HepG2 (cell line): ENCODE data around the gene MMP25. TPM values are rescaled to one million over a fixed set of nuclear protein-coding genes. Genes with fewer than 3 reads are reported as not detected.
A peak's percentile ranks its signal among the peaks of the same experiment; 100 is the strongest.

ENCODE experiments used
- ATAC-seq: fragments of 200-7000 bp; cut with Tn5 transposase; 3 replicates; pipeline ENCODE4 v1.9.1; 2020; ENCODE audit warnings: mild to moderate bottlenecking, moderate library complexity
- BruUV-seq: library from RNA; stranded (reverse); fragments of 400-500 nt; replicated peaks from 2 replicates; lab custom pipeline; 2021; lab: Mats Ljungman, UMichigan
- CTCF ChIA-PET: fragments of 300-600 bp; formaldehyde crosslinking; extraction: SDS; loops from one replicate; lab custom pipeline; 2021; ENCODE audit warnings: low total read pairs, inconsistent platforms, low intra/inter-chr PET ratio; lab: Yijun Ruan, JAX
- POLR2A ChIA-PET: fragments of 350-600 bp; sonication (Branson Sonifier 250); formaldehyde crosslinking; loops from one replicate; lab custom pipeline; 2020; ENCODE audit warnings: antibody characterized with exemption, inconsistent platforms; lab: Yijun Ruan, JAX
- DNase-seq: peaks from one replicate; pipeline ENCODE4 v3.0.0-alpha.2; 2015; ENCODE audit warnings: low spot score
- FAIRE-seq: peaks from 3 replicates; lab custom pipeline; 2011; peaks lifted over from hg19 to GRCh38; lab: Jason Lieb, UNC
- H2AFZ ChIP-seq: one replicate; pipeline ENCODE4 v1.6.1; 2011; ENCODE audit warnings: low read length, inconsistent platforms
- H3K27ac ChIP-seq: fragments of 300-600 bp; 3 replicates; pipeline ENCODE4 v1.8.0; 2011; ENCODE audit warnings: mixed run types, mild to moderate bottlenecking, mixed read lengths, low read length, inconsistent platforms; ENCODE audit not compliant: insufficient read depth; ENCODE audit errors: extremely low read length
- H3K27me3 ChIP-seq, 2 experiments: fragments of 200-600 bp in 1 of 2; 2 replicates in 1 of 2; 3 replicates in 1 of 2; pipeline versions ENCODE4 v1.6.0 to v1.8.0; 2011; ENCODE audit warnings: low read length in 2 of 2, mild to moderate bottlenecking in 2 of 2, moderate library complexity in 2 of 2, inconsistent platforms in 1 of 2; ENCODE audit not compliant: insufficient read depth in 2 of 2, control insufficient read depth in 1 of 2
- H3K36me3 ChIP-seq, 2 experiments: fragments of 200-600 bp in 1 of 2; replicated peaks in 1 of 2; 2 replicates in 1 of 2; 3 replicates in 1 of 2; pipeline versions ENCODE4 v1.5.1 to v1.8.0; 2011; ENCODE audit warnings: low read length in 2 of 2, inconsistent platforms in 1 of 2; ENCODE audit not compliant: insufficient read depth in 2 of 2, control insufficient read depth in 1 of 2
- H3K4me1 ChIP-seq: 2 replicates; pipeline ENCODE4 v1.5.1; 2012; ENCODE audit warnings: low read length, inconsistent platforms; ENCODE audit not compliant: insufficient read depth
- H3K4me2 ChIP-seq: 2 replicates; pipeline ENCODE4 v1.6.0; 2011; ENCODE audit warnings: low read depth, low read length, inconsistent platforms
- H3K4me3 ChIP-seq, 3 experiments: fragments of 200-600 bp in 1 of 3; sonication (generic), shearing (Covaris generic) in 1 of 3; replicated peaks in 1 of 3; 2 replicates each; pipeline ENCODE4 v1.5.1; 2011 to 2016; ENCODE audit warnings: low read length in 3 of 3, inconsistent platforms in 2 of 3, low read depth in 2 of 3, mild to moderate bottlenecking in 2 of 3, control low read depth in 1 of 3, mixed read lengths in 1 of 3; ENCODE audit not compliant: insufficient read depth in 1 of 3
- H3K79me2 ChIP-seq: one replicate; pipeline ENCODE4 v1.6.1; 2011; ENCODE audit warnings: low read length, inconsistent platforms; ENCODE audit not compliant: insufficient read depth
- H3K9ac ChIP-seq: 2 replicates; pipeline ENCODE4 v1.6.0; 2011; ENCODE audit warnings: mild to moderate bottlenecking, low read depth, low read length, inconsistent platforms; ENCODE audit not compliant: insufficient read depth
- H3K9me3 ChIP-seq: 2 replicates; pipeline ENCODE4 v1.5.1; 2012; ENCODE audit warnings: mild to moderate bottlenecking, low read length
- H4K20me1 ChIP-seq: 2 replicates; pipeline ENCODE4 v1.6.0; 2011; ENCODE audit warnings: inconsistent platforms, mild to moderate bottlenecking, low read length, moderate library complexity; ENCODE audit not compliant: insufficient read depth
- BORCS8-MEF2B ChIP-seq: sonication (generic); formaldehyde crosslinking; IDR thresholded peaks from 2 replicates; pipeline ENCODE4 v1.8.0; 2022; ENCODE audit warnings: mild to moderate bottlenecking, missing genetic modification reagents
- CEBPB ChIP-seq: IDR thresholded peaks from 2 replicates; pipeline ENCODE4 v1.6.1; 2011; ENCODE audit warnings: low read depth, low read length, improper control_type of control experiment, borderline replicate concordance
- EHMT2 ChIP-seq: fragments of 200-600 bp; sonication (generic); IDR thresholded peaks from 2 replicates; pipeline ENCODE4 v1.7.0; 2017; ENCODE audit warnings: antibody characterized with exemption, low read depth, low read length, borderline replicate concordance
- FOXC1 ChIP-seq: sonication (generic); formaldehyde crosslinking; IDR thresholded peaks from 2 replicates; pipeline ENCODE4 v1.8.0; 2022; ENCODE audit warnings: mild to moderate bottlenecking, missing genetic modification reagents, borderline replicate concordance
- GATAD2A ChIP-seq: IDR thresholded peaks from 2 replicates; pipeline ENCODE4 v1.6.1; 2016
- KDM1A ChIP-seq: IDR thresholded peaks from 2 replicates; pipeline ENCODE4 v1.6.1; 2016; ENCODE audit warnings: missing compliant biosample characterization
- MED8 ChIP-seq: sonication (generic); formaldehyde crosslinking; IDR thresholded peaks from 2 replicates; pipeline ENCODE4 v1.8.1; 2023; ENCODE audit warnings: mild to moderate bottlenecking, missing genetic modification reagents; ENCODE audit not compliant: insufficient replicate concordance
- NR2F6 ChIP-seq, 2 experiments: IDR thresholded peaks; 2 replicates each; pipeline ENCODE4 v1.6.1; 2016; ENCODE audit warnings: antibody characterized with exemption in 1 of 2, mild to moderate bottlenecking in 1 of 2
- ONECUT2 ChIP-seq: sonication (generic); formaldehyde crosslinking; IDR thresholded peaks from 2 replicates; pipeline ENCODE4 v1.4.0; 2020; ENCODE audit warnings: missing genetic modification reagents
- SP5 ChIP-seq: IDR thresholded peaks from 2 replicates; pipeline ENCODE4 v1.6.1; 2016; ENCODE audit warnings: low read depth, borderline replicate concordance
- TBX2 ChIP-seq: sonication (generic); formaldehyde crosslinking; IDR thresholded peaks from 2 replicates; pipeline ENCODE4 v1.5.0; 2020; ENCODE audit warnings: missing genetic modification reagents, mild to moderate bottlenecking, borderline replicate concordance
- ZMYM3 ChIP-seq: sonication (generic); formaldehyde crosslinking; IDR thresholded peaks from 2 replicates; pipeline ENCODE4 v1.5.1; 2020; ENCODE audit warnings: mild to moderate bottlenecking, missing genetic modification reagents
- ZNF782 ChIP-seq: sonication (generic); formaldehyde crosslinking; IDR thresholded peaks from 2 replicates; pipeline ENCODE4 v1.4.0; 2020; ENCODE audit warnings: missing genetic modification reagents, mild to moderate bottlenecking, borderline replicate concordance
- WGBS: methylation state at CpG from one replicate; pipeline ENCODE4 v1.1.6; 2017; ENCODE audit warnings: low lambda C conversion rate; 5-methylcytosine and 5-hydroxymethylcytosine counted together
- in situ Hi-C: cut with HindIII; loops from 2 replicates; pipeline ENCODE4 v1.10.0; 2017; ENCODE audit warnings: low pct_unique_long_range_greater_than_20kb; ENCODE audit not compliant: extremely low pct_ligation_motif_present
- intact Hi-C: fragments of 100-400 bp; cut with micrococcal nuclease; formaldehyde crosslinking; loops from one replicate; pipeline ENCODE4 v1.10.0; 2022; ENCODE audit not compliant: unreplicated experiment
- polyA plus RNA-seq, 8 experiments: library from polyadenylated mRNA; depleted of rRNA in 3 of 8; stranded (reverse) in 7 of 8; unstranded in 1 of 8; fragments of >200 nt; fragmentation: Illumina TruSeq in 4 of 8; extraction: Trizol in 4 of 8; gene quantifications; 2 replicates each; pipeline versions ENCODE4 v1.2.1 to v1.2.3, GENCODE V29; 2011 to 2016; ENCODE audit warnings: low read depth in 4 of 8, missing spikeins in 1 of 8, mixed read lengths in 1 of 8; ENCODE audit not compliant: insufficient read depth in 1 of 8
- total RNA-seq, 5 experiments: library from RNA; depleted of rRNA; stranded (reverse); fragments of >200 nt; fragmentation: Illumina TruSeq; extraction: Trizol; gene quantifications; 2 replicates each; pipeline ENCODE4 v1.2.3, GENCODE V29; 2016; ENCODE audit warnings: low read depth in 1 of 5
- TF ChIP-seq, protein P1 (sequence below): sonication (generic); formaldehyde crosslinking; IDR thresholded peaks from 2 replicates; pipeline ENCODE4 v1.4.0; 2020; ENCODE audit warnings: mild to moderate bottlenecking, low read depth, missing genetic modification reagents
- TF ChIP-seq, protein P2 (sequence below): sonication (generic); formaldehyde crosslinking; IDR thresholded peaks from 2 replicates; pipeline ENCODE4 v1.9.0; 2021; ENCODE audit warnings: mild to moderate bottlenecking, missing genetic modification reagents
- TF ChIP-seq, protein P3 (sequence below): sonication (generic); formaldehyde crosslinking; IDR thresholded peaks from 2 replicates; pipeline ENCODE4 v1.8.0; 2022; ENCODE audit warnings: missing genetic modification reagents, mild to moderate bottlenecking, inconsistent platforms, borderline replicate concordance

MMP25 gene
- total and polyA plus RNA-seq, 2 of the 13 experiments (the other 11 are each of a cell fraction or from before 2014, with no cell fraction given): 0.04 to 0.08 TPM

DNA sequence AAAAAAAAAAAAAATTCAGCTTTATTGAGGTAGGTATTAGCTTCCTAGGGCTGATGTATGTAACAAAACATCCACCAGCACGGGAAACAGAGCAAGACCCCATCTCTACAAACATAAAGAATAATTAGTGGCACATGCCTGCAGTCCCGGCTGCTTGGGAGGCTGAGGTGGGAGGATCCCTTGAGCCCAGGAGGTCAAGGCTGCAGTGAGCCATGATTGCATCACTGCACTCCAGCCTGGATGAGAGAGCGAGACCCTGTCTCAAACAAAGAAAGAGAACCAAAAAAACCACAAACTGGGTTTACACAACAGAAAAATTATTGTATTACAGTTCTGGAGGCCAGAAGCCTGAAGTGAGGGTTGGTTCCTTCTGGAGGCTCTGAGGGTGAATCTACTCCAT, 4.0 kb upstream of the MMP25 start (continued):
- TF ChIP-seq CEBPB: 0 out of 2 replicates have a peak, but pooled peaks have one; percentile 7
- TF ChIP-seq SP5 (CRISPR knock-in tag): 0 out of 2 replicates have a peak, but pooled peaks have one; percentile 12
- 0 out of 2 replicates have a peak, but pooled peaks have one; percentile 32 for TF ChIP-seq GATAD2A (CRISPR knock-in tag)
- TF ChIP-seq NR2F6 (IDR thresholded peaks at IDR 0.05): no peak
- TF ChIP-seq NR2F6 (CRISPR knock-in tag; IDR thresholded peaks at IDR 0.05): 0 out of 2 replicates have a peak, but pooled peaks have one; percentile 36
- TF ChIP-seq ZMYM3 (CRISPR knock-in tag): peak; percentile 57; the same call in 1 of the 2 replicates
- TF ChIP-seq KDM1A (CRISPR knock-in tag): 0 out of 2 replicates have a peak, but pooled peaks have one; percentile 41
- TF ChIP-seq, all 625 proteins: peak for 12

DNA sequence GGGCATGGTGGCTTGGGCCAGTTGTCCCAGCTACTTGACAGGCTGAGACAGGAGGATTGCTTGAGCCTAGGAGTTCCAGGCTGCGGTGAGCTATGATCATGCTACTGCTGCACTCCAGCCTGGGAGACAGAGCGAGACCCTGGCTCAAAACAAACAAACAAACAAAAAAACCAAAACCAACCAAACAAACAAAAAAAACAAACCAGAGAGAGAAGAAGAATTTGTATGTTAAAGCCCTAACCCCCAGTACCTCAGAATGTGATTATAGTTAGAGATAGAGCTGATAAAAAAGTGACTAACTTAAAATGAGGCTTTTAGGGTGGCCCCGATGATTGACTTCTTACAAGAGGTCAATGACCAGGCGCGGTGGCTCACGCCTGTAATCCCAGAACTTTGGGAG, 1.7 kb upstream of the MMP25 start:
- ATAC-seq (no peak), DNase-seq (no peak), FAIRE-seq (no peak)
- H3K36me3 ChIP-seq: no peaks in the 10 kb centered on the region
- in situ Hi-C loops (no loop called here), intact Hi-C loops (no loop called here)
- peaks cover 25% of the 10 kb centered on the region for H3K4me1 ChIP-seq
- no peaks in the 10 kb centered on the region for H3K9me3 ChIP-seq
- WGBS: 51% methylated on average over 5 of the region's 6 CpGs
- H3K4me2 ChIP-seq: no peak overlapping the region
- no peaks in the 10 kb centered on the region for H4K20me1 ChIP-seq
- ChIA-PET POLR2A (interaction anchor here (0.9 to 1.4 kb wide), 2 partner anchors 21 to 42 kb away, joined by 3 to 5 read pairs; partner anchors contain the start of gene IL32), CTCF (no interaction called here)
- H3K27me3 ChIP-seq: peaks cover 12 to 70% of the 10 kb centered on the region in 2 experiments
- no peak overlapping the region for H3K4me3 ChIP-seq
- no peak overlapping the region for H3K9ac ChIP-seq
- no peaks in the 10 kb centered on the region for H3K79me2 ChIP-seq
- no TSS peak for BruUV-seq
- H2AFZ ChIP-seq: no peak overlapping the region
- H3K27ac ChIP-seq: no peak overlapping the region
- TF ChIP-seq EHMT2 (no peak), ONECUT2 (CRISPR knock-in tag) (no peak), BORCS8-MEF2B (CRISPR knock-in tag) (no peak), FOXC1 (no peak), TBX2 (CRISPR knock-in tag) (no peak), MED8 (CRISPR knock-in tag) (no peak), ZNF782 (no peak)
- TF ChIP-seq, protein P1, sequence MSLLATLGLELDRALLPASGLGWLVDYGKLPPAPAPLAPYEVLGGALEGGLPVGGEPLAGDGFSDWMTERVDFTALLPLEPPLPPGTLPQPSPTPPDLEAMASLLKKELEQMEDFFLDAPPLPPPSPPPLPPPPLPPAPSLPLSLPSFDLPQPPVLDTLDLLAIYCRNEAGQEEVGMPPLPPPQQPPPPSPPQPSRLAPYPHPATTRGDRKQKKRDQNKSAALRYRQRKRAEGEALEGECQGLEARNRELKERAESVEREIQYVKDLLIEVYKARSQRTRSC (CRISPR knock-in tag): no peak
- TF ChIP-seq, protein P2, sequence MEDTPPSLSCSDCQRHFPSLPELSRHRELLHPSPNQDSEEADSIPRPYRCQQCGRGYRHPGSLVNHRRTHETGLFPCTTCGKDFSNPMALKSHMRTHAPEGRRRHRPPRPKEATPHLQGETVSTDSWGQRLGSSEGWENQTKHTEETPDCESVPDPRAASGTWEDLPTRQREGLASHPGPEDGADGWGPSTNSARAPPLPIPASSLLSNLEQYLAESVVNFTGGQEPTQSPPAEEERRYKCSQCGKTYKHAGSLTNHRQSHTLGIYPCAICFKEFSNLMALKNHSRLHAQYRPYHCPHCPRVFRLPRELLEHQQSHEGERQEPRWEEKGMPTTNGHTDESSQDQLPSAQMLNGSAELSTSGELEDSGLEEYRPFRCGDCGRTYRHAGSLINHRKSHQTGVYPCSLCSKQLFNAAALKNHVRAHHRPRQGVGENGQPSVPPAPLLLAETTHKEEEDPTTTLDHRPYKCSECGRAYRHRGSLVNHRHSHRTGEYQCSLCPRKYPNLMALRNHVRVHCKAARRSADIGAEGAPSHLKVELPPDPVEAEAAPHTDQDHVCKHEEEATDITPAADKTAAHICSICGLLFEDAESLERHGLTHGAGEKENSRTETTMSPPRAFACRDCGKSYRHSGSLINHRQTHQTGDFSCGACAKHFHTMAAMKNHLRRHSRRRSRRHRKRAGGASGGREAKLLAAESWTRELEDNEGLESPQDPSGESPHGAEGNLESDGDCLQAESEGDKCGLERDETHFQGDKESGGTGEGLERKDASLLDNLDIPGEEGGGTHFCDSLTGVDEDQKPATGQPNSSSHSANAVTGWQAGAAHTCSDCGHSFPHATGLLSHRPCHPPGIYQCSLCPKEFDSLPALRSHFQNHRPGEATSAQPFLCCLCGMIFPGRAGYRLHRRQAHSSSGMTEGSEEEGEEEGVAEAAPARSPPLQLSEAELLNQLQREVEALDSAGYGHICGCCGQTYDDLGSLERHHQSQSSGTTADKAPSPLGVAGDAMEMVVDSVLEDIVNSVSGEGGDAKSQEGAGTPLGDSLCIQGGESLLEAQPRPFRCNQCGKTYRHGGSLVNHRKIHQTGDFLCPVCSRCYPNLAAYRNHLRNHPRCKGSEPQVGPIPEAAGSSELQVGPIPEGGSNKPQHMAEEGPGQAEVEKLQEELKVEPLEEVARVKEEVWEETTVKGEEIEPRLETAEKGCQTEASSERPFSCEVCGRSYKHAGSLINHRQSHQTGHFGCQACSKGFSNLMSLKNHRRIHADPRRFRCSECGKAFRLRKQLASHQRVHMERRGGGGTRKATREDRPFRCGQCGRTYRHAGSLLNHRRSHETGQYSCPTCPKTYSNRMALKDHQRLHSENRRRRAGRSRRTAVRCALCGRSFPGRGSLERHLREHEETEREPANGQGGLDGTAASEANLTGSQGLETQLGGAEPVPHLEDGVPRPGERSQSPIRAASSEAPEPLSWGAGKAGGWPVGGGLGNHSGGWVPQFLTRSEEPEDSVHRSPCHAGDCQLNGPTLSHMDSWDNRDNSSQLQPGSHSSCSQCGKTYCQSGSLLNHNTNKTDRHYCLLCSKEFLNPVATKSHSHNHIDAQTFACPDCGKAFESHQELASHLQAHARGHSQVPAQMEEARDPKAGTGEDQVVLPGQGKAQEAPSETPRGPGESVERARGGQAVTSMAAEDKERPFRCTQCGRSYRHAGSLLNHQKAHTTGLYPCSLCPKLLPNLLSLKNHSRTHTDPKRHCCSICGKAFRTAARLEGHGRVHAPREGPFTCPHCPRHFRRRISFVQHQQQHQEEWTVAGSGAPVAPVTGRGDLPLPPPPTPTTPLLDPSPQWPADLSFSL (CRISPR knock-in tag): no peak
- TF ChIP-seq, protein P3, sequence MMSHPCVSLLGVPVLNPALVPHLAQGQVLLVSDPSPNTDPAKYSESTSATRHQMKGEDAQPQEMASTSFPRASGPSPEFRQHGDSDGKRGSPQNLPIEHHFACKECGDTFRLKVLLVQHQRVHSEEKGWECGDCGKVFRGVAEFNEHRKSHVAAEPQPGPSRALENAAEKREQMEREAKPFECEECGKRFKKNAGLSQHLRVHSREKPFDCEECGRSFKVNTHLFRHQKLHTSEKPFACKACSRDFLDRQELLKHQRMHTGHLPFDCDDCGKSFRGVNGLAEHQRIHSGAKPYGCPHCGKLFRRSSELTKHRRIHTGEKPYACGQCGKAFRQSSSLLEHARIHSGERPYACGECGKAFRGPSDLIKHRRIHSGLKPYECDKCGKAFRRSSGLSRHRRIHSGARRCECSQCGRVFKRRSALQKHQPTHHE (CRISPR knock-in tag): no peak
